ENCODE results near the gene TCEA2.
"Not testable (repeated sequence)": the region's sequence is repeated elsewhere in the genome, so short reads cannot be mapped to it uniquely, and the experiment has no call there.

The TCEA2 gene

DNA sequence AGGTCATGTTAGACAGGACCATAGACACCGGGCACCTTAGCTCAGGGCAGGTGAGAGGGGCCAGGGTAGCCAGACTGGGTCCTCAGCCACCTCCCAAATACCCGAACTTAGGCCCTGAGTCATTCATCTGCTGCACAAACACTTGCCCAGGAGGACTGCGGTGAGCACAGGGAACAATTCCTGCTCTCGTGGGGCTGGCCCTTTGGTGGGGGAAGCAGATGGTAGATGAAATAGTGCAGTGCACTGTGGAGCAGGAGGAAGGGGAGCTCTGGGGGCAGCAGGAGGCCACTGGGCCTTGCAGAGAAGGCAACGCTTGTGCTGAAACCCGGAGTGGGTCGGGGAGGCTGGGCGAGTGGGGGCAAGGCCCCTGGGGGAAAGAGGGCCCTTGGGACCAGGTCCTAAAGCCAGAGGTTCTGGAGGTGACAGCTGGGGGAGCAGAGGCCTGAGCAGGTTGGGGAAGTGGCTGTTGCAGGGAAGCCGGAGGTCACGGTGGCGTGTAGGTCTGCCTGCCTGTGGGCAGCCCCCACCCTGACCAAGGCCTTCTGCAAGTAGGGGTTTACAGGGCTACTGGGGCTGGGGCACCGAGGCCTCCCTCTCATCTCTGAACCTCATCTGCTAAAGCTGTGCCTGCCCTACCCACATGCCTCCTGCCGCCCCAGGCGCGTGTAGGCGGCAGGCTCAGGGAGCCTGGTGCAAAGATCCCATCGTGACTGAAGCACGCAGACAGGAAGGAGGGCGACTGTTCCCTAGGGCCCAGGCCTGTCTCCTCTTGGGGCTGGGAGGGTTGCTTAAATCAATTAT lies 49.0 kb downstream of the TCEA2 start:
- no peak for DNase-seq

DNA sequence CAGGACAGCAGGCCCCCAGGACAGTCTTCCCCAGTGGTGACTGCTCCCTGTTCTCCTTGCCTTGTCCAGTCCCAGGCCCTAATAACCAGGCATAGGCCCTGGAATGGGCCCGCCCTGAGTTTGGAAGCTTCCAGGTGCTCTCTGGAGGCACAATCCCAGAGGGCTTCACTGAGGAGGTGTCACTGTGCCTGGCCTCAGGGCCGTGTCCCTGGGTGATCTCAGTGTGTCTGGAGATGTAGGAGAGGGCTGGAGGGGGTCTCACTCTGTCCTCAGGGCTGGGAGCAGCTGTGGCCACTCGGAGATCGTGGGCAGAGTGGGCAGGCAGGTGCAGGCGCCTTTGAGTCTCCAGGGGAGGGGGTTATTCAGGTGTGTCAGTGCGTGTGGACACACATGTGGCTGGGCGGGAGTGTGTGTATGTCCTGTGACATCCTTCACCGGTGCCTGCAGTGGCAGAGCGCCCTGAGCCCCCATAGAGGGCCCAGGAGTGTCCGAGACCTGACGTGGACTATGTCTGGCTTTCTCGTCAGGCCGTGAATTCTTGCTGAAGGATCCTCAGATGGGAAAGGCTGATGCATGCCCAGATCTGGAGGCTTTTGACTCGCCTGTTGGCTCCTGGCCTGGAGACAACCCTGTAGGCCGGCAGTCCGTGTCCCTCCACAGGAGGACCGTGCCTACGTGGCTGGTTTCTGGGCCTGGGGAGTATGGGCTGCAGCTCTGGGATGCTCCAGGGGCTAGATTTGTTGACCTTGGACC lies 49.9 kb downstream of the TCEA2 start:
- no peak for DNase-seq

- DNase-seq, result no peak
These were observed 50.4 kb downstream of the TCEA2 start for GRCh38 chr20:64113444-64113775.

- DNase-seq, result no peak
These were observed 50.9 kb downstream of the TCEA2 start for GRCh38 chr20:64113796-64114355.

DNA sequence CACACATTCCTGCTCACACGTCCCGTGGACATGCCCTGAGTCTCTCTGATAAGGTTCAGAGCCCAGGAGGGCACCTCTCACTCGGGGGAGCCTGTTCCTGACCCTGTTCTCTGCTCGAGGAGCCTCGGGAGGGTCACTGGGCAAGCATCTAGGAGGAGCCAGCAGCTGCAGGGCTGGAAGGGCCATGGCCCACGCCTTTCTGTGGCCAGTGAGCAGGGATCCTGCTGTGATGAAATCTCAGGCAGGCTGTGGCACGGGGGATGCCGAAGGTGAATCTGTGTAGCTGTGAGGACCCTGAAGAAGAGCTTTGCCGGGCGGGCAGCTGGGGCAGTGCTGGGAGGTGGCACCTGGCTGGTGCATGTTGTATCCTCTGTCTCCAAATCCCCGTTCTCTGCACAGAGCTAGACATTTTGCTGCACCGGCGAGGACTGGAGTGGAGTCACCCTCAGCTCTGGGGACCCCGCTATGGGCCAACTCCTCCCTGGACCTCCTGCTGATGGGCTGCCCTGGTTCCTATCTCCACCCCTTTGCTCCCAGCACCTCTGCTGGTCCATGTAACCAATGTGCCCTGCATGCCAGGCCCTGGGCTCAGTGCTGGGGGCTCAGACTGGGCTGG lies 51.5 kb downstream of the TCEA2 start:
- no peak for DNase-seq

GRCh38 chr20:64115171-64115911 lies 52.3 kb downstream of the TCEA2 start:
- DNase-seq, result no peak

DNA sequence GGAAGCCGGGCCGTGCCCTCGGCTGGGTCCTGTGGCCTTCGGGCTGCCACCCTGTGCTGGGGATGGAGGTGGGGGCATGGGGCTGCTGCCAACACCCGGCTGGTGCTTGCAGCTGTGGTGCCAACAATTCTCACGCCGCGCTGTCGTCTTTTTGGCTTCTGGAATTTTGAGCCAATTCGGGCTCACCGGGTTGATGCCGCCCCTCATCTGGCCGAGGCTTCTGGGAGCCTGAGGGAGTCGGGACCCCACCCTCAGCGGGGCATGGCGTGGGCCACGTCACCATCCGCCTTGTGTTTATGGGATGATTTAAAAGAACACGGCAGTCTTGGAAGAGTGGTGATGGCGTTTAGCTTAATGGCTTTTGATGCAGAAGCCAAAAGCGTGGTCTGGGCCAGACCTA lies 53.0 kb downstream of the TCEA2 start:
- no peak for DNase-seq

GRCh38 chr20:64116541-64117431 lies 53.8 kb downstream of the TCEA2 start:
- DNase-seq, result no peak

DNA sequence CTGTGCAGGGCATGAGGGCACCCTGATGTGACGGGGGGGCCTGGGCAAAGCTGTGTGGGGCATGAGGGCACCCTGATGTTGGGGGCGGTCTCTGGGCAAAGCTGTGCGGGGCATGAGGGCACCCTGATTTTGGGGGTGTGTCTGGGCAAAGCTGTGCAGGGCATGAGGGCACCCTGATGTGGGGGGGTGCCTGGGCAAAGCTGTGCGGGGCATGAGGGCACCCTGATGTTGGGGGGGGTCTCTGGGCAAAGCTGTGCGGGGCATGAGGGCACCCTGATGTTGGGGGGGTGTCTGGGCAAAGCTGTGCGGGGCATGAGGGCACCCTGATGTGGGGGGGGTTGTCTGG lies 54.4 kb downstream of the TCEA2 start:
- not testable (repeated sequence) for DNase-seq

GRCh38 chr20:64119301-64119680 lies 56.3 kb downstream of the TCEA2 start:
- DNase-seq, result no peak

DNA sequence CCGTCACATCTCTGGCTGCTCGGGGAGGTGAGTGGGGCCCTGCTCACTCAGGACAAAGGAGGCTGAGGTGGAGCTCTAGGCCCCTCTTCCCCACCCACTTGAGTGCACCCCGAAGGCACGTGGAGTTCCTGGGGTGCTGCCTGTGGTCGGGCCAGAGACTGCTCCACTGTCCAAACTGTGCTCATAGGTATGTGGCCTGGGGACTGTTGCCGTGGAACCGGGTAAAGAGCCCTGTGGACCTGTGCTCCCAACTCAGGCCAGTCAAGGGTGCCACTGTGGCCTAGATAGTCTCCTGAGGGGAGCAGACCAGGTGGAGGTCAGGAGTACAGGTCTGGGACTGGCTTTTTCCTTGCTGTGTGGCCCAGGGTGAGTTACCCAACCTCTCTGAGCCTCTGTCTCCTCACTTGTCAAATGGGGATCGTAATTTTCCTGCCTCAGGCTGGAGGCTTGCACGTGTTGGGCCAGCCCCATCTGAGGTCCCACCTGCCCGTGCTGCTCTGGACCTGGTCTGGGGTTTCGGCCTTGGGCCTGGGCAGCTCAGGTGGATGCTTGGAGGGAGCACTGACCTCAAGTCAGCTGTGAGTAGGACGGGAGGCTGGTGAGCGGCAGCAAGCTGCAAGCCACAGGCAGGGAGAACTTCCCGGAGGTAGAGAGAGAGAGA lies 56.8 kb downstream of the TCEA2 start:
- no peak for DNase-seq

DNA sequence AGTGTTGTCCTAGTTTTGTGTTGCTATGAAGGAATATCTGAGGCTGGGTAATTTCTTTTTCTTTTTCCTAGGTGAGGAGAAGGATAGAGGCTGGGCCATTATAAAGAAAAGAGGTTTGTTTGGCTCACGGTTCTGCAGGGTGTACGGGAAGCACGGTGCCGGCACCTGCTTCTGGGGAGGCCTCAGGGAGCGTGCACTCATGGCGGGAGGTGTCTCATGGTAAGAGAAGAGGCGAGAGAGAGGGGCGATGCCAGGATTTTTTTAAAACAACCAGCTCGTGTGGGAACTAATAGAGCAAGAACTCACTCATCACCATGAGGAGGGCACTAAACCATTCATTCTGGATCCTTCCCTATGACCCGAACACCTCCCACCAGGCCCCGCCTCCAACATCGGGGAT lies 58.6 kb downstream of the TCEA2 start:
- no peak for DNase-seq
